Panc1 (cell line): Measurements from ENCODE around the gene PRKD2. TPM values are rescaled to one million over a fixed set of nuclear protein-coding genes. Genes with fewer than 3 reads are reported as not detected.

Experiments
- ATAC-seq: fragments of 200-7000 bp; cut with Tn5 transposase; 2 replicates; pipeline ENCODE4 v1.9.1; 2020; ENCODE audit warnings: mild to moderate bottlenecking, moderate library complexity
- BruUV-seq: library from RNA; stranded (reverse); fragments of 400-500 nt; replicated peaks from 2 replicates; lab custom pipeline; 2021; lab: Mats Ljungman, UMichigan
- CTCF ChIA-PET: fragments of 300-600 bp; sonication (Branson Sonifier 250); formaldehyde crosslinking; loops from one replicate; lab custom pipeline; 2022; ENCODE audit warnings: antibody characterized with exemption; lab: Charles Lee
- POLR2A ChIA-PET: fragments of 300-600 bp; sonication (Branson Sonifier 250); formaldehyde crosslinking; loops from one replicate; lab custom pipeline; 2022; ENCODE audit warnings: antibody characterized with exemption; lab: Charles Lee
- DNase-seq: peaks from one replicate; pipeline ENCODE4 v3.0.0-alpha.2; 2010; ENCODE audit warnings: low read depth, low spot score
- H3K27ac ChIP-seq: 2 replicates; pipeline ENCODE4 v1.5.1; 2011; ENCODE audit warnings: mild to moderate bottlenecking, low read length, inconsistent platforms
- H3K27me3 ChIP-seq: fragments of 200-500 bp; sonication (Bioruptor generic); 2 replicates; pipeline ENCODE4 v1.6.0; 2014; ENCODE audit warnings: low read length, inconsistent platforms; ENCODE audit not compliant: control insufficient read depth, insufficient read depth
- H3K36me3 ChIP-seq: fragments of 200-500 bp; sonication (Bioruptor generic); 2 replicates; pipeline ENCODE4 v1.5.1; 2014; ENCODE audit warnings: inconsistent platforms, mild to moderate bottlenecking, low read length, moderate library complexity; ENCODE audit not compliant: control insufficient read depth, insufficient read depth
- H3K4me1 ChIP-seq: 2 replicates; pipeline ENCODE4 v1.5.1; 2011; ENCODE audit warnings: inconsistent platforms, mild to moderate bottlenecking, low read length, moderate library complexity; ENCODE audit not compliant: control insufficient read depth, insufficient read depth
- H3K4me3 ChIP-seq, 2 experiments: 2 replicates each; pipeline ENCODE4 v1.5.1; 2011 to 2012; ENCODE audit warnings: low read depth in 2 of 2, low read length in 2 of 2, mild to moderate bottlenecking in 2 of 2, inconsistent platforms in 1 of 2, moderate library complexity in 1 of 2
- H3K9me3 ChIP-seq: fragments of 200-500 bp; sonication (Bioruptor generic); 2 replicates; pipeline ENCODE4 v1.5.1; 2014; ENCODE audit warnings: low read depth, mild to moderate bottlenecking, inconsistent platforms, low read length, moderate library complexity; ENCODE audit not compliant: control insufficient read depth, insufficient read depth
- POLR2AphosphoS5 ChIP-seq: IDR thresholded peaks from 2 replicates; pipeline ENCODE4 v1.6.1; 2012; ENCODE audit warnings: mild to moderate bottlenecking, low read depth, low read length, moderate library complexity
- SIN3A ChIP-seq: IDR thresholded peaks from 2 replicates; pipeline ENCODE4 v1.6.1; 2012; ENCODE audit warnings: low read depth, mild to moderate bottlenecking, low read length, moderate library complexity, borderline replicate concordance; ENCODE audit not compliant: insufficient read depth
- TCF7L2 ChIP-seq: IDR thresholded peaks from 2 replicates; pipeline ENCODE4 v1.6.1; 2011; ENCODE audit warnings: mild to moderate bottlenecking, low read depth, low read length, inconsistent platforms
- in situ Hi-C: cut with HindIII; loops from 2 replicates; pipeline ENCODE4 v1.10.0; 2016; ENCODE audit warnings: low sequenced_read_pairs, low pct_unique_long_range_greater_than_20kb
- intact Hi-C: fragments of 100-400 bp; cut with micrococcal nuclease; formaldehyde crosslinking; loops from one replicate; pipeline ENCODE4 v1.10.0; 2022; ENCODE audit not compliant: unreplicated experiment
- total RNA-seq: library from RNA; stranded (reverse); gene quantifications from one replicate; pipeline ENCODE4 v1.2.1, GENCODE V29; 2021; ENCODE audit not compliant: unreplicated experiment
- TF ChIP-seq, protein P1 (sequence below): fragments of 450-650 bp; IDR thresholded peaks from 2 replicates; pipeline ENCODE4 v1.5.1; 2017; ENCODE audit warnings: mild to moderate bottlenecking
- TF ChIP-seq, protein P2 (sequence below), 2 experiments: IDR thresholded peaks; 2 replicates each; pipeline ENCODE4 v1.6.1; 2011 to 2012; ENCODE audit warnings: low read depth in 2 of 2, control low read depth in 1 of 2, low read length in 1 of 2, mild to moderate bottlenecking in 1 of 2, moderate library complexity in 1 of 2; ENCODE audit not compliant: insufficient read depth in 1 of 2

Gene PRKD2
- total RNA-seq, 1 experiment from 2014 or later = 41.2 TPM

DNA sequence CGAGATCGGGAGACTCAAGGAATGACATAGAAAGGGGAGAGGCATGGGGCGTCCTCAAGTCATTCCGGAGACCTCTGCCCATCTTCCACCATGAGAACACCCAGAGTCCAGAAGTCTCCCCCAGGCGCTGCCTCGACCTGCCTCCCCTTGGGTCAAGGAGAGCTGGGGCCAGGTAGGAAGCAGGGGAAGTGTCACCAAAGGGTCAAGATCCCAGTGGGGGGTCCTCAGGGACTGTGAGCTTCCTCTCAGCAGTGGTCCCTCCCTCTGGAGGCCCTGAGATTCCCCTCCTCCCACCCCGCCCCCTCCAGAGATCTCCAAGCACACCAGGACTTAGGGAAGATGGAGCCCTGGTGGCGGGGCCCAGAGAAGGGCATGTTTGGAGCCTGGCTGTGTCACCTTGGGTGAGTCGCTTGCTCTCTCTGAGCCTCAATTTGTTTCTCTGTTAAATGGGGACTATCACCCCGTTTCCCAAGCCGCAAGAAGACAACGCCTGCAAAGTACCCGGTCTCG, 56.9 kb downstream of the PRKD2 start:
- ChIA-PET POLR2A (interaction anchor here (0.6 kb wide), 1 partner anchor 69 kb away, joined by 3 read pairs; no protein-coding TSS in a partner anchor), CTCF (no interaction called here)
- intact Hi-C loops (no loop called here), in situ Hi-C loops (no loop called here)
- Histone ChIP-seq H3K36me3 (no peaks in the 10 kb centered on the region), H3K4me1 (peaks cover 7% of the 10 kb centered on the region), H3K4me3 (peak overlapping the region; percentile 41 to 47), H3K9me3 (no peaks in the 10 kb centered on the region), H3K27me3 (no peaks in the 10 kb centered on the region), H3K27ac (no peak overlapping the region)
- BruUV-seq = no TSS peak
- no peak for DNase-seq
- ATAC-seq = no peak
- TF ChIP-seq, protein P1, sequence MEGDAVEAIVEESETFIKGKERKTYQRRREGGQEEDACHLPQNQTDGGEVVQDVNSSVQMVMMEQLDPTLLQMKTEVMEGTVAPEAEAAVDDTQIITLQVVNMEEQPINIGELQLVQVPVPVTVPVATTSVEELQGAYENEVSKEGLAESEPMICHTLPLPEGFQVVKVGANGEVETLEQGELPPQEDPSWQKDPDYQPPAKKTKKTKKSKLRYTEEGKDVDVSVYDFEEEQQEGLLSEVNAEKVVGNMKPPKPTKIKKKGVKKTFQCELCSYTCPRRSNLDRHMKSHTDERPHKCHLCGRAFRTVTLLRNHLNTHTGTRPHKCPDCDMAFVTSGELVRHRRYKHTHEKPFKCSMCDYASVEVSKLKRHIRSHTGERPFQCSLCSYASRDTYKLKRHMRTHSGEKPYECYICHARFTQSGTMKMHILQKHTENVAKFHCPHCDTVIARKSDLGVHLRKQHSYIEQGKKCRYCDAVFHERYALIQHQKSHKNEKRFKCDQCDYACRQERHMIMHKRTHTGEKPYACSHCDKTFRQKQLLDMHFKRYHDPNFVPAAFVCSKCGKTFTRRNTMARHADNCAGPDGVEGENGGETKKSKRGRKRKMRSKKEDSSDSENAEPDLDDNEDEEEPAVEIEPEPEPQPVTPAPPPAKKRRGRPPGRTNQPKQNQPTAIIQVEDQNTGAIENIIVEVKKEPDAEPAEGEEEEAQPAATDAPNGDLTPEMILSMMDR = no peak

DNA sequence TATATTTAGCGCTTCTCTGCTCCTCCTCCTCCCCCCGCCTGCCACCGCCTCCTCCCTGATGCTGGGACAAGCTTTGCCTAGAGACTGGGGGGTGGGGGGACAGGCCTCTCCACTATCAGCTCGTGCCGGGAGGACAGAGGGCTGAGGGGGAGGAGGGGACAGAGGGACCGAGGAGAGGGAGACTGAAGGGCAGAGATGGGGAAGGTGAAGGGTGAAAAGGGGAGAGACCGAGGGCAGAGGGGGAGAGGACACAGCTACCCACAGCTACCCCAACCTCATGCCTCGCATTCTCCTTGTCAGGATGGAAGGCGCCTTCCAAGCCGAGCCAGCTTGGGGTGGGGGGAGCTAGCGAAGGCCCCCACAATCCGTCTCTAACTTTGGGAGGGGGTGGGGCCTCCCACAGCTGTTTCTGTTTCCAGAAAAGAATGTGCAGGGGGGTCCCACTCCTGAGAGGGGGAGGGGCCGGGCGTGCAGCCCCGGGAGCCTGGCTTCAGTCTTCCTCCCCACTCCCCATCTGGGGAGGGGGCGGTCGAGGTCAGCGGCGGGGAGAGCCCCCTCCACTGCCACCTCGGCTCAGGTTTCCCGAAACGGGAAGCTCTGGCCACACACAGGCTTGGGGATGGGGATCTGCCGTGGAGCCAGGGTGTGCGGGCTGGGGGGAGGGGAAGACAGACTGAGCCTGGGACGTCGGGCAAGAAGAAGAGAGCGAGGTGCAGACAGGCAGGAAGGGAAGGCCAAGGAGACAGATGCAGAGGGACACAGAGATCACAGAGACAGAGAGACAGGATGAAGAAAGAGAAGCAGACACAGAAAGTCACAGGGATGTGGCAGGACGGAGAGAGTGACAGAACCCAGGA, 57.5 kb downstream of the PRKD2 start:
- intact Hi-C loops (no loop called here), in situ Hi-C loops (no loop called here)
- Histone ChIP-seq H3K27ac (no peak overlapping the region), H3K4me3 (peak overlapping the region; percentile 41 to 47), H3K9me3 (no peaks in the 10 kb centered on the region), H3K4me1 (peaks cover 7% of the 10 kb centered on the region), H3K36me3 (no peaks in the 10 kb centered on the region), H3K27me3 (no peaks in the 10 kb centered on the region)
- BruUV-seq = no TSS peak
- TF ChIP-seq TCF7L2 = no peak
- TF ChIP-seq, protein P1 = no peak
- no peak for TF ChIP-seq POLR2AphosphoS5
- TF ChIP-seq SIN3A = no peak
- TF ChIP-seq, protein P2, sequence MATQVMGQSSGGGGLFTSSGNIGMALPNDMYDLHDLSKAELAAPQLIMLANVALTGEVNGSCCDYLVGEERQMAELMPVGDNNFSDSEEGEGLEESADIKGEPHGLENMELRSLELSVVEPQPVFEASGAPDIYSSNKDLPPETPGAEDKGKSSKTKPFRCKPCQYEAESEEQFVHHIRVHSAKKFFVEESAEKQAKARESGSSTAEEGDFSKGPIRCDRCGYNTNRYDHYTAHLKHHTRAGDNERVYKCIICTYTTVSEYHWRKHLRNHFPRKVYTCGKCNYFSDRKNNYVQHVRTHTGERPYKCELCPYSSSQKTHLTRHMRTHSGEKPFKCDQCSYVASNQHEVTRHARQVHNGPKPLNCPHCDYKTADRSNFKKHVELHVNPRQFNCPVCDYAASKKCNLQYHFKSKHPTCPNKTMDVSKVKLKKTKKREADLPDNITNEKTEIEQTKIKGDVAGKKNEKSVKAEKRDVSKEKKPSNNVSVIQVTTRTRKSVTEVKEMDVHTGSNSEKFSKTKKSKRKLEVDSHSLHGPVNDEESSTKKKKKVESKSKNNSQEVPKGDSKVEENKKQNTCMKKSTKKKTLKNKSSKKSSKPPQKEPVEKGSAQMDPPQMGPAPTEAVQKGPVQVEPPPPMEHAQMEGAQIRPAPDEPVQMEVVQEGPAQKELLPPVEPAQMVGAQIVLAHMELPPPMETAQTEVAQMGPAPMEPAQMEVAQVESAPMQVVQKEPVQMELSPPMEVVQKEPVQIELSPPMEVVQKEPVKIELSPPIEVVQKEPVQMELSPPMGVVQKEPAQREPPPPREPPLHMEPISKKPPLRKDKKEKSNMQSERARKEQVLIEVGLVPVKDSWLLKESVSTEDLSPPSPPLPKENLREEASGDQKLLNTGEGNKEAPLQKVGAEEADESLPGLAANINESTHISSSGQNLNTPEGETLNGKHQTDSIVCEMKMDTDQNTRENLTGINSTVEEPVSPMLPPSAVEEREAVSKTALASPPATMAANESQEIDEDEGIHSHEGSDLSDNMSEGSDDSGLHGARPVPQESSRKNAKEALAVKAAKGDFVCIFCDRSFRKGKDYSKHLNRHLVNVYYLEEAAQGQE (IDR thresholded peaks at IDR 0.05; ENCODE audit: insufficient read depth in 1 of 2, low read depth in 2 of 2, low read length in 1 of 2) = no peak
- no peak for ATAC-seq
- POLR2A ChIA-PET = no interaction called here
- CTCF ChIA-PET = no interaction called here
- no peak for DNase-seq
